Nephron (organoid): Measurements from ENCODE around the gene ZNF263.
A peak's percentile ranks its signal among the peaks of the same experiment; 100 is the strongest.

ENCODE experiments used
- H3K27ac Mint-ChIP-seq, 3 experiments: 2 replicates each; pipeline ENCODE4 v1.8.0; 2020; ENCODE audit warnings: mixed read lengths in 3 of 3, mild to moderate bottlenecking in 2 of 3, moderate library complexity in 1 of 3
- H3K27me3 Mint-ChIP-seq: 2 replicates; pipeline ENCODE4 v1.8.0; 2021; ENCODE audit warnings: low read depth, mild to moderate bottlenecking, moderate library complexity, mixed read lengths
- H3K36me3 Mint-ChIP-seq: 2 replicates; pipeline ENCODE4 v1.8.0; 2020; ENCODE audit warnings: low read depth, mixed read lengths
- H3K4me1 Mint-ChIP-seq: 2 replicates; pipeline ENCODE4 v1.8.0; 2020; ENCODE audit warnings: mixed read lengths
- H3K4me3 Mint-ChIP-seq, 3 experiments: 2 replicates each; pipeline ENCODE4 v1.8.0; 2020; ENCODE audit warnings: mild to moderate bottlenecking in 3 of 3, mixed read lengths in 3 of 3, moderate library complexity in 2 of 3
- H3K9me3 Mint-ChIP-seq: 2 replicates; pipeline ENCODE4 v1.8.0; 2020; ENCODE audit warnings: mixed read lengths
- TF ChIP-seq, protein P1 (sequence below), 3 experiments: fragments of 200-600 bp; sonication (generic); IDR thresholded peaks; one replicate each; pipeline ENCODE4 v1.5.0; 2021; ENCODE audit warnings: antibody characterized with exemption in 3 of 3; ENCODE audit not compliant: unreplicated experiment in 3 of 3

The ZNF263 gene

DNA sequence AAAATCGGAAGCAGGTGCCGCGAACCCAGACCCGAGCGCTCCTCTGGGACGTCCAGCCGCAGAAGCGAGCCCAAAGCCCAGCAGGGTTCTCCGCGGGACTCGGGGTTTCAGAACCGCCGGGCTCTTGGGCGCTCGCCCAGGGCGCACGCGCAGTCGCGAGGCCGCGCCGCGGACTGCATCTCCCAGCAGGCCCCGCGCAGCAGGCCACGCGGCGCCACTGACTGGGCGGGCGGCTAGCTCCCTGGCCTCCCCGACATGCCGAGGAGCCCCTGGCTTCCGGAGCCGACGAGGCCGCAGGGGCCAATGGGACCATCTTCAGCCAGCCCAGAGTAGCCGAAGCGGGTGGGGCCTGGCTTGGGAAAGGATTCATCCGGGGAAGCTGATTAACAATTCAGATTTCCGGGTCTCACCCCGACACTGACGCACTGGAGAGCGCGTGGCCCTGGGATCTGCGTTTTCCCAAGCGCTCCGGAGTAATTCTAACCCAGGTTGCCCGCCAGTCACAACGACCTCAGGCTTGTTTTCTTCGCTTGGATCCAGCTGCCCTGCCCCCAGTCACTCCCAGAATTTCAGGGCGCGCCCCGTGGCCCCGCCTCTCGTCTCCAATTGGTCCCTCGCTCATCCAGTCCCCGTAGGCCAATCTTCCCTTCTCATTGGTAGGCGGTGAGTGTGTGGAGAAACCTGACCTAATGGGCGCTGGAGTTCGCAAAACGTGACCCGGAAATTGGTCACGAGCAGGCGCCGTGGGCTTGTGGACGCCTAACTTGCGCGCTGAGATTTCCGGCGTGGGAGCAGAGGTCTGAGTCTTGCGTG lies at the start of gene ZNF263:
Gene ZNF263 (plus strand): TSS at position 762 of the 813 bp plus-strand sequence. CDS start 328 bp downstream, outside the sequence.
- Mint-ChIP-seq H3K36me3 (peaks cover 46% of the 10 kb centered on the region), H3K9me3 (peaks cover 25% of the 10 kb centered on the region), H3K27me3 (no peaks in the 10 kb centered on the region), H3K4me3 (peak within 1 kb of the TSS; percentile 91 to 99 (median 95)), H3K4me1 (peaks cover 15% of the 10 kb centered on the region), H3K27ac (peak within 1 kb of the TSS; percentile 96 to 99 (median 99))
- TF ChIP-seq, protein P1, sequence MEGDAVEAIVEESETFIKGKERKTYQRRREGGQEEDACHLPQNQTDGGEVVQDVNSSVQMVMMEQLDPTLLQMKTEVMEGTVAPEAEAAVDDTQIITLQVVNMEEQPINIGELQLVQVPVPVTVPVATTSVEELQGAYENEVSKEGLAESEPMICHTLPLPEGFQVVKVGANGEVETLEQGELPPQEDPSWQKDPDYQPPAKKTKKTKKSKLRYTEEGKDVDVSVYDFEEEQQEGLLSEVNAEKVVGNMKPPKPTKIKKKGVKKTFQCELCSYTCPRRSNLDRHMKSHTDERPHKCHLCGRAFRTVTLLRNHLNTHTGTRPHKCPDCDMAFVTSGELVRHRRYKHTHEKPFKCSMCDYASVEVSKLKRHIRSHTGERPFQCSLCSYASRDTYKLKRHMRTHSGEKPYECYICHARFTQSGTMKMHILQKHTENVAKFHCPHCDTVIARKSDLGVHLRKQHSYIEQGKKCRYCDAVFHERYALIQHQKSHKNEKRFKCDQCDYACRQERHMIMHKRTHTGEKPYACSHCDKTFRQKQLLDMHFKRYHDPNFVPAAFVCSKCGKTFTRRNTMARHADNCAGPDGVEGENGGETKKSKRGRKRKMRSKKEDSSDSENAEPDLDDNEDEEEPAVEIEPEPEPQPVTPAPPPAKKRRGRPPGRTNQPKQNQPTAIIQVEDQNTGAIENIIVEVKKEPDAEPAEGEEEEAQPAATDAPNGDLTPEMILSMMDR (IDR thresholded peaks at IDR 0.05; ENCODE audit: unreplicated experiment in 3 of 3): no peak

DNA sequence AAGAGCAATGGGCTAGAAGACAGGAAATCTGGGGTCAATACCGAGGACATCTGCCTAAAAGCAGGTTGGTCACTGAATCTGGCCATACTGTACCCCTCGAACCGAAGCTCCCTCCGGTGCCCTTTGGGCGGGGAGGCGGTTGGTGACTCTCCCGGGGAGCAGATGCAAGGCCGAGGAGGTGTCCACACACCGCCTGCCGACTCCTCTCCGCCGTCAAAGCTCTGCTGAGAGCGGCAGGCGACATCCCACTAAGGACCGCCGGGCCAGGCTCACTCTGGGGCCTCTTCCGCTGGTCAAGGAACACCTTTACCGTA lies 48.8 kb upstream of the ZNF263 start:
- H3K4me1 Mint-ChIP-seq: peaks cover 6% of the 10 kb centered on the region
- H3K27ac Mint-ChIP-seq: peak overlapping the region in 2 of 3 experiments; percentile 53 to 96
- TF ChIP-seq, protein P1 (IDR thresholded peaks at IDR 0.05; ENCODE audit: unreplicated experiment in 3 of 3): no peak
- H3K4me3 Mint-ChIP-seq: peak overlapping the region; percentile 94 to 96 (median 96)
- H3K27me3 Mint-ChIP-seq: no peaks in the 10 kb centered on the region
- peaks cover 42% of the 10 kb centered on the region for H3K9me3 Mint-ChIP-seq
- H3K36me3 Mint-ChIP-seq: peaks cover 45% of the 10 kb centered on the region

DNA sequence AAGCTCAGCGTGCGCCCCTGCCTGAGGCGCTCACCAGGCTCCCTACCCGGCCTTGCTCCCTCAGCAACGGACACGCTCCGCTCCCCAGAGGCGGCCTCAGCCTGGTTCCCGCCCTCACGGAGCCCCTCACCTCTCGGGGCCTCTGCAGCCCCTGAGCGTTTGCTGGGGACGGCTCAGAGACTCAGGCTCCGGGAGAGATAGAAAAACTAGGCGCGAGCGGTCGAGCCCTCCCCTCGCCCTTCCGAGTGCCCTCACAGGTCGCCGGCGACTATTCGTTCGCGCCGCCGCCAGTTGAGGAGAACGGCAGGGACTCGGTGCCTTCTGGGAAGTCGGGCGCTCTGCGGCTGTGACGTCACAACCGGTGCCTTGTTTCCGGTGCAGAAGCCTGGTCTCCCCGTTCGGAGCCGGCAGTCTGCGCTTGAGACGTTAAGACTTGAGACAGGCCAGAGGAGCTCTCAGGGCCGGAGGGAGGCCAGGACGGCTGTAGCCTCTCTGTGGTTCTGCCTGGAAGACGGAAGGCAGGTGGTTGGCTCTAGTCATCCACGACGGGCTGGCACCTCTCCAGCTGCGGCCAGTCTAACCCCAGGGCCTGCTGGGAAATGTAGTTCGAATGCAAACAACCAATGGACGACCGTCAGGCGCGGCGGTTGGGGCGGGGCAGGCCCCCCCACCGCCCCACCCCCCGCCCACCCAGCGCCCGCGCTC lies 48.3 kb upstream of the ZNF263 start, which contains the start of gene ZNF200:
Gene ZNF200 (minus strand): TSS at position 302 of the 705 bp plus-strand sequence. CDS start 1,403 bp downstream, outside the sequence.
- H3K36me3 Mint-ChIP-seq: peaks cover 40% of the 10 kb centered on the region
- TF ChIP-seq, protein P1 (IDR thresholded peaks at IDR 0.05; ENCODE audit: unreplicated experiment in 3 of 3): no peak
- H3K4me1 Mint-ChIP-seq: peaks cover 6% of the 10 kb centered on the region
- peak within 1 kb of the TSS; percentile 94 to 96 (median 96) for H3K4me3 Mint-ChIP-seq
- H3K27ac Mint-ChIP-seq: peak within 1 kb of the TSS; percentile 93 to 96 (median 95)
- H3K27me3 Mint-ChIP-seq: no peaks in the 10 kb centered on the region
- H3K9me3 Mint-ChIP-seq: peaks cover 40% of the 10 kb centered on the region

DNA sequence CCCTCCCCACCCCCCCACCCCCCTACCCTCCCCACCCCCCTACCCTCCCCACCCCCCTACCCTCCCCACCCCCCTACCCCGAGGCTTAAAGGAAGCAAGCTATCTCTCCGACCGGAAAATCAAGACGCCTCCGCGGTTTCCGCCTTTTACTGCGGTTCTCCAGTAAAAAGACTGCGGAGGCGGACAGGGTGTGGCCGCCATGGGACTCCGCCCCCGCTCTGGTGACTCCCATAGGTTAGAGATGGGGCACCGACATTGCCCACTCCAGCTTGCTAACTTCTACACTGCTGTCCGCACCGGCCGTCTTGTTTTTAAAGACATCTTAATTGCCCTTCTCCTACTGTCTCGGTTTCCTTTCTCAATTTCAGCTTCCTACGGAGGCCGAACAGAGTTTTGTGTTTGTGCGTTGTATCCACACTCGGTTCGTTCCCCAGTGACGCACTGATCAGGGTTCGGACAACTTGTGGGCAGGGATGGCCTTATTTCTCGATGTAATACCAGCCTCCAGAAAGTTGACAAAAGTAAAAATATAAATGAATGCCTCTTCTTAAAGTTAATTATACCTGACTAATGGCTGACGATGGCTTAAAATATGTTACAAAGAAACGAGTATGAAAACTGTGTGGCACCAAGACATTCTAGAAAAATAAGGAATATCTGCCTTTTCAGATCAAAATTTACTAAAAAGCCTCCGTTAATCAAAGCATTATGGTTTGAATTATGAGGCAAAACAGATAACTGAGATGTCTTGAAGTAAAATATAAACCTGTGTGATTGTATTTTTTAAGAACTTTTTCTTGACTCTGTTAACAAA lies 47.2 kb upstream of the ZNF263 start:
- H3K4me1 Mint-ChIP-seq: peaks cover 6% of the 10 kb centered on the region
- H3K27ac Mint-ChIP-seq: peak overlapping the region; percentile 33 to 85 (median 59)
- TF ChIP-seq, protein P1 (IDR thresholded peaks at IDR 0.05; ENCODE audit: unreplicated experiment in 3 of 3): no peak
- H3K36me3 Mint-ChIP-seq: peaks cover 29% of the 10 kb centered on the region
- peak overlapping the region; percentile 81 to 88 (median 87) for H3K4me3 Mint-ChIP-seq
- H3K9me3 Mint-ChIP-seq: peaks cover 31% of the 10 kb centered on the region
- H3K27me3 Mint-ChIP-seq: peaks cover 4% of the 10 kb centered on the region

DNA sequence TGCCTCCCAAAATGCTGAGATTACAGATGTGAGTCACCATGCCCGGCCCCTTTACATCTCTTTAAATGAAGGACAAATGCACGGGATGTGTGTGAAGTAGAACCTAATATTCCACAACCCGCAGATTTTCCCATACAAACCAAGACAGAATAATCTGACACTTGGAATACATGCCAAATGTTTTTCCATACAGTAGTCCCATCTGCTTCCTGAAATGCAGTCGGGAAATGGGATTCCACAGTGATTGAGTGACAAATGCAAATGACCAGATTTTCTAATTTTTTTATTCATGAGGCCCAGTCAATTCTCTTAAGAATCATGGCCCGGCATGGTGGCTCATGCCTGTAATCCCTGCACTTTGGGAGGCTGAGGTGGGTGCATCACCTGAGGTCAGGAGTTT lies 41.5 kb upstream of the ZNF263 start:
- TF ChIP-seq, protein P1 (IDR thresholded peaks at IDR 0.05; ENCODE audit: unreplicated experiment in 3 of 3): no peak
- Mint-ChIP-seq H3K36me3 (no peaks in the 10 kb centered on the region), H3K27ac (no peak overlapping the region), H3K9me3 (peaks cover 7% of the 10 kb centered on the region), H3K4me3 (no peak overlapping the region), H3K4me1 (no peaks in the 10 kb centered on the region), H3K27me3 (peaks cover 27% of the 10 kb centered on the region)
